HL-60/S4 treated with phorbol 12-myristate 13-acetate at 8.2 ng/mL for 4 days and 3 days (cell line): ENCODE results near the gene GDPD5.

Source experiments
- in situ Hi-C: fragments of 300-500 bp; cut with MboI; formaldehyde crosslinking; loops from 2 replicates; pipeline ENCODE4 v1.15.0; 2022; ENCODE audit warnings: low sequenced_read_pairs

GDPD5 gene

GRCh38 chr11:75406338-75406777 lies 119.4 kb downstream of the GDPD5 start:
- in situ Hi-C loops, result no loop called here

GRCh38 chr11:75403983-75404658 lies 121.6 kb downstream of the GDPD5 start:
- in situ Hi-C loops, result no loop called here

DNA sequence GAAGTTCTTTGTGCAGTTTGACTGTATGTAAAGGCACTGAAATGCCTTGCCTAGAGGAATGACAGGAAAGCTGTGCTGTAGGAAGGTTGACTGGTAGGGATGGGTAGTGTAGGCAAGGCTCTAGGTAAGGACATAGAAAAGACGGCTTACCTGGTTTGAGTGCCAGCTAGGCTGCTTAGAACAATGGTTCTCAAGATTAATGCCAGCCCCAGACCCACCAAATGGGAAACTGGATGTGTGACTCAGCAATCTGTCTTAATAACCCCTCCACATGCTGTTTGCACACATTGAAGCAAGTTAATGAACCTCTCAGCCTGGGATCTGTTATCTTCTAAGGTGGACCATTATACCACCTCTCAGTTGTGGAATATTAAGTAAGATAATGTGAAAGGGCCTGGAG lies 122.7 kb downstream of the GDPD5 start:
- in situ Hi-C loops, result no loop called here

DNA sequence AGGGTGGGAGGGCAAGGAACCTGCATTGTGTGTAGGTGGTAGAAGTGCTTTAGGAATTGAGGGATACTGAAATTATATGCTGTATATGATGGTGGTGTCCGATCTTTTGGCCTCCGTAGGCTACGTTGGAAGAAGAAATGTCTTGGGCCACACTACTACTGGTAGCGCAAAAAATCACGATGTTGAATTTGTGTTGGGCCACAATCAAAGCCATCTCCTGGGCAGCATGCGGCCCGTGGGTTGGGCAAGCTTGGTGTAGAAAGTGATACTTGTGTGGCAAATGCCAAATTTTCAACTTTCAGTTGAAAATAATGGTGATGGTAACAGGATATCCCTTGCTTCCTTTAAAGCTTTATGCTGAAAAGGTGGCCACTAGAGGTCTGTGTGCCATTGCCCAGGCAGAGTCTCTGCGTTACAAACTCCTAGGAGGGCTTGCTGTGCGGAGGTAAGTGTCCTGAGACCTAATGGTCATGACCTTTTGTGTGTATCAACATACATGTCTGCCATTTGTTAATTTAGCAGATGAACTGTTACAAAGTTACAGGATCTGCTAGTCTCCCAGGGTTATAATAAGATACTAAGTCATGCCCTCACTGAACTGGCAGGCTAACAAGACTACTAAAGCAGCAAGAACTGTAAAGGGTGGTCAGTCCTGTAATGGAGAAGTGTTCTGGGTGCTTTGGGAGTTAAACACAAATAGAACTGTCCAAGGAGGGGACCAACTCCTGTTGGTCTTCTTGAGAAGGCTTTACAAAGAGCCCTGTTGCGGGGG lies 123.6 kb downstream of the GDPD5 start:
- in situ Hi-C loops, result no loop called here

DNA sequence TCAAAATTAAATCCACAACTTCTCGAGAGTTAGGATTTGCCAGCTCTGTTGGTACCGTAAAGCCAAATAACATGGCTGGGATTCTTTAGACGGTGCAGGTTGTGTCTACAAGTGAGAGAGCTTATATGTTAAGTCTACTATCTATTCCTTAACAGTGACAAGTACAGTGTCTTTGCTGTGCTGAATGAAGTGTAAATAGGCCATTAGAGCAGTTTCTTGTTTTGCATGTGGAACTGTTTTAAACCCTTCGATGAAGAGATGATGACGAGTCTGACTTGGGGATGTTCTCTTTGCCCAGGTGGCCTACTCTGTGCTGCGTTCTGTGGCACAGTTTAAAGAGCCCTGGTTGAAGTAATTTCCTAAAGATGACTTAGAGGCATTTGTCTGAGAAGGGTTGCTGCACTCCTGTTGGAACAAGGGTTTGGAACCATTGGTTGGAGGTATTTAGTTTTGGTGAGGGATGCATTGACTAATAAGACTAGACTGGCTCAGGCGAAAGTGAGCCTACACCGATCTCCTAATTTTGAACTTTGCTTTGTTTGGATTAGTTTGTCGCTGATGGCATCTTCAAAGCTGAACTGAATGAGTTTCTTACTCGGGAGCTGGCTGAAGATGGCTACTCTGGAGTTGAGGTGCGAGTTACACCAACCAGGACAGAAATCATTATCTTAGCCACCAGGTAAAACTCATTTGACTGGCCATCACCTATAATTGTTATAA lies 125.4 kb downstream of the GDPD5 start:
- in situ Hi-C loops, result no loop called here

DNA sequence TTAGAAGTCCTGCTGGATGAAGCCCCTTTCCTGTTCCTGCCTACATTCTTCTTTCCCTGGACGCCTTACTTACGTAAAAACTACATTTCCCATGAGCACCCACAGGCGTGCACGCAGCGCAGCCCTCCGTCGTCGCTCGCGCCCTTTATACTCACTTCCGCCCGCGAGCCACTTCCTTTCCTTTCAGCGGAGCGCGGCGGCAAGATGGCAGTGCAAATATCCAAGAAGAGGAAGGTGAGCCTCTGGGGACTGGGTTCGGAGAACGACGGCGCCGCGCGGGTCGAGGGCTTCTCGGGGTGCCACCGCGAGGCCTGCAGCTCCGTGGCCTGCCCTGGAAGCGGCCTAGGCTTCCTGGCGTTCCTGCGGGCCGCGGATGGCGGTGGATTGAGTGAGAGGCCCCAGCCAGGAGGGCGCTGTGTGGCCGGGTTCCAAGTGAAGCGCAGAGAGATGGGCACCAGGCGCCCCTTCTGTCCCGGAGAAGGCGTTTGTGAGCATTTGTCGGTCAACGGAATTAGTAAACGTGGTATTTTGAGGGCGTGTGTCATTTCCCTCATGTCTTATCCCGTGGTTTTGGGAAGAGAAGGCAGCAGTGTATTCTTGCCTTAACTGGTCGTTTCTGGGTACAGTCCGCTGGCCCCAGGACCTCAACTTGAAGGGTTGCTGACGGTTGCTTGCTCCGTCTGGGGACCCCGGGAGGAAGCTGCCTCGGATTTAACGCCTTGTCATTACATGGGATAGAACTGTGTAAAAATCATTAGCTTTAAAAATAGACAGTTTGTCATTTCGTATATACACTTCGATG lies 126.2 kb downstream of the GDPD5 start, which contains the start of gene RPS3:
RPS3 (plus strand) TSS at position 175 of the 802 bp plus-strand sequence; CDS start at position 205, 30 bp downstream.
- in situ Hi-C loops, result no loop called here

DNA sequence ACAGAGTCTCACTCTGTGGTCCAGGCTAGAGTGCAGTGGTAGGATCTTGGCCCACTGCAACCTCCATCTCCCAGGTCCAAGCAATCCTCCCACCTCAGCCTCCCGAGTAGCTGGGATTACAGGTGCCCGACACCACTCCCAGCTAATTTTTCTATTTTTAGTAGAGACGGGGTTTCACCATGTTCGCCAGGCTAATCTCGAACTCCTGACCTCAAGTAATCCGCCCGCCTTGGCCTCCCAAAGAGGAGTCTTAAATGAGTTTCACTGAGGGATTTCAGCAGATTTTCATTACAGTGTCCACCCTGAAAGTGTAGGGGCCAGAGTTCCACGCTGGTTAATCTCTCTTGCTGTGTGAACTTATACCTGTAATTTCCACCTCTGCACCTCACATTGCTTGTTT lies 126.8 kb downstream of the GDPD5 start:
- in situ Hi-C loops, result no loop called here

GRCh38 chr11:75394085-75394840 lies 131.5 kb downstream of the GDPD5 start:
- in situ Hi-C loops, result no loop called here

GRCh38 chr11:75389925-75390324 lies 135.8 kb downstream of the GDPD5 start:
- in situ Hi-C loops, result loop anchor here (5.0 kb wide), 1 partner anchor 113 kb away; no protein-coding TSS in a partner anchor

GRCh38 chr11:75389276-75389605 lies 136.5 kb downstream of the GDPD5 start:
- in situ Hi-C loops, result loop anchor here (5.0 kb wide), 1 partner anchor 112 kb away; no protein-coding TSS in a partner anchor

DNA sequence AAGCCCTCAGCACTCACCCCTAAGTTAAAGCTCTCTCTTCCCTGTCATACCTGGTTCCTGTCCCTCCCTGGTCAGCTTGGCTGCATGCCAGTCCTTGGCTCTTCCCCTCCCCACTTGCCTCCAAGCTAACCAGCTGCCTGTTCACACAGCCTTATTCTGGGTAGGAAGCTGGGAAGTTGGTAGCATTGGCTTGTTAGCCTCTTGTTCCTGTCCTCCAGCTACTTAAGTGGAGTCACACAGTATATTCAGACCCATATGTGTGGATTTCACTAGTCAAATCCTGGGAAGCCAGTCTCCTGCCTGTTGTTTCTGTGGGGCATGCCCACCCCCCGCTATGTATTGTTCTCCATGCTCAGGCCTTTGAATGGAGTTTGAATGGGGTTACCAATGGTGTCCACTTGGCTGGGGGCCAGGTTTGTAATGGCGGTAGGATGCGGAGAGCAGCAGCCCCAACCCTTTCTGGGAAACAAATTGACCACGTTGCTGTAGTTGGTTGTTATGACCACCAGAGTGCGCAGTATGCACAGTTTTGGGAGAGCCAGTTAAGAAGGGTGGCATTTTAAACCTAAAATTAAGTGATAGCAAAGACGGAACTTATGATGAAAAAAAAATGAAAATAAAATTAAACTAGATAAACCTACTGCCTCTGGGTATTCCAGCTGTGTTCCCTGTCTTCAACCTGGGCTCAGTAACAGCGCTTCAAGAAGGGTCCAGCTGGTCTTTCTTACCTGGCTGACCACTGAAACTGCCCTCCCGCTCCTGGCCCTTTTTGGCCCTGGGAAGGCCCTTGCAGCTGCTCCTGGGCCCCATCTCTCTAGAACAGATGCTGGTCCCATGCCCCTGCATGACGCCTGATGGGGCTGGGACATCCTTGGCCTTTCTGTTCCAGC lies 137.1 kb downstream of the GDPD5 start:
- in situ Hi-C loops, result loop anchor here (5.0 kb wide), 1 partner anchor 111 kb away; no protein-coding TSS in a partner anchor

DNA sequence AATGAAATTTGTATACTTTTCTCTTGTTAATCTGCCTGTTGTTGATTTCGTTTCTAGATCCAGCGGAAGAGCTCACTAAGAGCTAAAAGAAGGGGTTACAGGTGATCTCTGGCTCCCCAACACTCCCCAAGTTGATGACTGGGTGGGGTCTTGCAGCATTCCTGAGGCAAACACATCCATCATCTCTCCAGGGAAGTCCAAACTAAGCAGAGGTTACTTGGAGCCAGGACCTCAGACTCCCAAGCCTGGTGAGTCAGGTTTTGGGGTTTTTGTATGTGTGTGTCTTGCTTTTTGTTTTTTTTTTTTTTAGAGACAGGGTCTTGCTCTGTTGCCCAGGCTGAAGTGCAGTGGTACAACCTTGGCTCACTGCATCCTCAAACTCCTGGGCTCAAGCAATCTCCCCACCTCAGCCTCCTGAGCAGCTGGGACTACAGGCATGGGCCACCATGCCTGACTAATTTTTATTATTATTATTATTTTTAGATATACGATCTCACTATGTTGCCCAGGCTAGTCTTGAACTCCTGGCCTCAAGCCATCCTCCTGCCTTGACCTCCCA lies 137.9 kb downstream of the GDPD5 start:
- in situ Hi-C loops, result loop anchor here (5.0 kb wide), 1 partner anchor 111 kb away; no protein-coding TSS in a partner anchor

DNA sequence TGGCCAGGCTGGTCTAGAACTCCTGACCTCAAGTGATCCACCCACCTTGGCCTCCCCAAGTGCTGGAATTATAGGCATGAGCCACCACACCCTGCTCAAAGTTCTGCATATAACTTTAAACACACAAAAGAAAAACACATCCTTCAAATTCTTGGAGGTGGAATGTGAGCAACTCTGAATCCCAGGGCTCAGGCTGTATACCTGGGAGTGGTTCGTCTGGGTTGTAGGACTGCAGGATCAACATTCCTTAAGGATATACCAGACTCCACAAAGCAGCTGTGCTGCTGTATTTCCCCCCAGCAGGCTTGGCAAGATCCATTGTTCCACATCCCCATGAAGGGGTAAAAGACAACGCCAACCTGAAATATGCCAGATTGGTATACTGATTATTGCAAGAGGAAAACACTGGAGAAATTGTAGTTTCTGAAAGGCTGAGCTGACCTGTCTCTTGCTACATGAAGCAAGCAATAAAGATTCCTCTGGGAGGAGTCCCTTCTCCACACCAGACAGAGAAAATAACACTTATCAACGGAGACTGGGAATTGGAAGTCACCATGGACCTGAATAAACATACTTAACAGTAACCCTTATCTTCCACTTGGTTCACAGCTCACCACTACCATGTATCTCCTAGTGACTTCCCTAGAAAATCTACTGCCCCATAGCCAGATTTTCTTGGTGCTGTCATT lies 138.7 kb downstream of the GDPD5 start:
- in situ Hi-C loops, result loop anchor here (5.0 kb wide), 1 partner anchor 110 kb away; no protein-coding TSS in a partner anchor
